Mucosa of gallbladder (tissue), 1 donor: ENCODE measurements around the gene POP7. TPM values are rescaled to one million over a fixed set of nuclear protein-coding genes. Genes with fewer than 3 reads are reported as not detected.

Experiments used
- DNase-seq: peaks from one replicate; pipeline ENCODE4 v3.0.0-alpha.2; 2020; ENCODE audit warnings: low spot score
- total RNA-seq: library from RNA; stranded (reverse); gene quantifications from one replicate; pipeline ENCODE4 v1.2.1, GENCODE V29; 2021
- donor health status: DM: no; HTN: no; CAD: no.

Gene POP7
- total RNA-seq, 1 donor from 2014 or later: 25.9 TPM

GRCh38 chr7:100679129-100679926, 26.6 kb upstream of the POP7 start:
- no peak for DNase-seq

- DNase-seq: no peak
Measured at GRCh38 chr7:100679927-100680575, 25.9 kb upstream of the POP7 start.

- no peak for DNase-seq
Measured at GRCh38 chr7:100680576-100681271, 25.2 kb upstream of the POP7 start.

GRCh38 chr7:100681491-100682227, 24.3 kb upstream of the POP7 start:
- DNase-seq: no peak

- no peak for DNase-seq
Measured at GRCh38 chr7:100682228-100682741, 23.6 kb upstream of the POP7 start.

GRCh38 chr7:100682991-100683658, 22.8 kb upstream of the POP7 start:
- no peak for DNase-seq

GRCh38 chr7:100683659-100684533, 22.0 kb upstream of the POP7 start:
- no peak for DNase-seq

- no peak for DNase-seq
Measured at GRCh38 chr7:100684534-100685042, 21.3 kb upstream of the POP7 start.

- no peak for DNase-seq
Measured at GRCh38 chr7:100685049-100685605, 20.8 kb upstream of the POP7 start.

GRCh38 chr7:100685631-100686145, 20.2 kb upstream of the POP7 start:
- DNase-seq: no peak

- DNase-seq: no peak
Measured at GRCh38 chr7:100686201-100686821, 19.6 kb upstream of the POP7 start.

- no peak for DNase-seq
Measured at GRCh38 chr7:100686822-100687211, 19.1 kb upstream of the POP7 start.

GRCh38 chr7:100687261-100687660, 18.7 kb upstream of the POP7 start:
- DNase-seq: no peak

GRCh38 chr7:100687751-100688300, 18.1 kb upstream of the POP7 start:
- no peak for DNase-seq

GRCh38 chr7:100688326-100688860, 17.5 kb upstream of the POP7 start:
- no peak for DNase-seq

- no peak for DNase-seq
Measured at GRCh38 chr7:100689230-100690135, 16.4 kb upstream of the POP7 start.
